ENCODE data around the gene ALK.

ALK gene

DNA sequence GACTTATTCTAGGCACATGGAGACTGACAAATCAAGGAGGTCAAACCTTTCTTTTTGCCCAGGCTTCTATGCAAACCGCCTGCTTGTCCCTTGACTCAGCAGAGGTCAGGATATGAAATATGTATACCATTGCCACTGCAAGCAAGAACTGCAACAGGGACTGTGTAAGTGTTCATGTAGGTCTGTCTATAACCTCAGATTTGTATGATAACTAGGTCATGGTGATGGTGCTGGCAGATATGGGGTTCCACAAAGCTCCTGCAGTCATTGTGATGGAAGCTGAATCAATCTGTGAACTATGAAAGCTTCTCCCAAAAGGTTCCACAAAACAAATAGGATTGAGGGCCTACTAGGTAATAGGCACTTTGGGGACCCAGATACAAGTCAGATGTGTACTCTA, 489.9 kb downstream of the ALK start:
- no peak for DNase-seq

DNA sequence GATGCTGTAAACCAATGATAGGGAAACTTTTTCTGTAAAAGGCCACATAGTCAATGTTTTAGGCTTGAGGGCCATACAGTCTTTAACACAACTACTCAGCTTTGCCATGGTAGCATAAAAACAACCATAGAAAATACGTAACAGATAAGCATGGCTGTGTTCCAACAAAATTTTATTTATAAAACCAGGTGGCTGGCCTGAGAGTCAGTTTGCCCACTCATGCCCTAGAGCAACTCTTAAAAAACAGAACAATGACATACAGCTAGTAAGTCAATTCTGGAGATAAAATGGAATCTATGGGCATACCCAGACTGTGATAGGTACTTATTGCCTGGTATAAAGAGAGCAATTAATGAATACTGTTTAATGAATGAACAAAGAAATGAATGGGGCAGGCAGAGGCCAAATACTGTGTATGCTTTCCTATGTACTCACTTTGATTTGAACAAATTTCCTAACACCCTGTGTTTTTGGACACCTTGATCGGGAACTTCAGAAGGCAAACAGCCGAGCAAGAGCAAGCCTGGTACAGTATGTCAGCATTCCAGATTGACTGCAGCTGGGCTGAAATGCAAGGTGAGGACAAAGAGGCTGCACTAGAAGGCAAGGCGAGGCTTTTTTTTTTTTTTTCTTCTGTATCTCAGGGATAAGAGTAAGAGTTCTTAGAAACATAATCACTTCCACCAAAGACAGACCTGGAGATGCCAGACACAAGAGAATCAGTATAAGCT, 490.8 kb downstream of the ALK start:
- no peak for DNase-seq

DNA sequence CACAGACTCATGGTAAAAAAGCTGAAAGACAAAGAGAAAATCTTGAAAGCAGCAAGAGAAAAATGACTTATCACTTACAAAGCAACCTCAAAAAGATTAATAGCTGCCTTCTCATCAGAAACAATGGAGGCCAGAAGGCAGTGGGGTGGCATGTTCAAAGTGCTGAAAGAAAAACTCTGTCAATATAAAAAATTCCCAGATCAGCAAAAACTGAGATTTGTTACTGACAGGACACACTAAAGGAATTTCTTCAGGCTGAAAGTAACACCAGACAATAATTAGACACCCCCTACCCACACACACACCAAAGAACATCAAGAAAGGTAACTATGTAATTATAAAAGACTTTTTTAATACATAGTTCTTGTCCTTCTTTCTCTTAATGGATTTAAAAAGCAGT, 495.0 kb downstream of the ALK start:
- no peak for DNase-seq

DNA sequence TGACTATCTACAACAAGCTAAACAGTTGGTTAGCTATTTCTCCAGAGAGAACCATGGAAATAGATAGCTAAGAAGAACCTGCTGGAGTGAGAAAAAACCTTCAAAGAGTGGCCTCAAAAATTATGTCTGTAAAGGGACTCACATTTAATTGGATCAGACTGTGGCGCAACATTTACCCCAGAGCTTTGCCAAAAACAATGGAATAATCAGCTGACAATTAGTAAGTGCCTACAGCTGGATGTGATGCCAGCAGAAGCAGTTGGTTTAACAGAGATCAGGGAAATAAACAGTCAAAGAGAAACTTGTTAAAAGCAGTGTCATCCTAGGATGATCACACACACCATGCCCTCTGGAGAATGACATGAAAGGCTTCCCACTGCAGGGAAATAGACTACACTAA, 495.5 kb downstream of the ALK start:
- DNase-seq = no peak

DNA sequence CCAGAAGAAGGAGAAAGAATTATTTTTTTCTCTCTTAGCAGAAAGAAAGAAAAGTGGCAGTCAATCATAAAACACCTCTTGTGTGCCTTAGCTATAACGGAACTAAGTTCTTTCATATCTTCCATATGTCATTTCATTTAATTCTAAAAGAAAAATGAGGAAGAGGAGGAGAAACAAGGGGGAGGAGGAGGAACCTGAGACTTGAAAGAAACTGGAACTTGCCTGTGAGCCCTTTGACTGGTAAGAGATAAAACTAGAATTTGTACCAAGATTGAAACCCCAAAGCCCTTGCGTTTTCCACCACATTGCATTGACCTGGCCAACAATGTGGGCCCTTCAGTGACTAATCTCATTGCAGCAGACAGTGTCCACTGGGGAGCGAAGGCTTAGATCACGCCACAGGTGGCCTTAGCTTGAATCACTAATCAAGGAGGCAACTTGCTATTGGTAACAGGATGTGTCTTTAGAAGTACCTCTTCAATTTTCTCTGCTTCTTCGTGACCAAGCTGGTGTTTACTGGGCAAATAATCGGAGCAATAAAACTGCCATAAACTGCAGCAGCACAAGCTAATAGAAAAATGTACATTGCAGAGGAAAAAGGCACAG, 498.2 kb downstream of the ALK start:
- DNase-seq = no peak

DNA sequence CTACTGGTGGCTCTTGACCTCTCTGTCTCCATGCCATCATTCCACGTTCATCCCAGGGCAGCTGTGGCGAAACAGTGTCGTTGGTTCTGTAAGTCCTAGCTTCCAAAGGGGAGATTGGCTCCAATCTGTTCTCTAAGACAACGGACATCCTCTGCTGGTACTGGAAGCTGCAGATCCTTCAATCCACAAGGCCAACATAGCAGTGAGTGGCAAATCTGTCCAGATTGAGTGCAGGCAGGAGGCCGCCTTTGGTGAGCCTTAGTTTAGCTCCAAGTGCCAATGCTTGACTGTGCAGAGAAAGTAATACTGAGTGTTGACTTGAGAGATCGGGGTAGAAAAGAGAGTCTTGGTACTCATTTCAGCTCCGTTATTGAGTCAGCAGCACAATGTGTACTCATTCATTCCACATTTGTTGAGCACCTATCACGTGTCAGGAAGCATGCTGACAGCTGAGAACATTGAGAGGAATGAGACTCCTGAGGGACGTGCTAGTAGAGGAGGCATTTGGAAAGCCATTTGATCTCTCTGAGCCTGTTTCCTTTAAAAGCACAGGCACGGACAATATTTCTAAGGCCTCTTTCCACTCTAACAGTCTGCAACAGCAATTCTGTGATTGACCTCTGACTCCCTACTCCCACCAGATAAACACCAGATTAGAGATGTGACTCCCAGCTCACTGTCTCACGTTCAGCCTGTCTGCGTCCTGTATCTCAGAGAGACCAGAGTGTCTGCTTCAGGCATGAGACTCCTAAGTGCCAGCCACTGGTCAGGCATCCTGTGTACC, 500.2 kb downstream of the ALK start:
- DNase-seq = no peak

DNA sequence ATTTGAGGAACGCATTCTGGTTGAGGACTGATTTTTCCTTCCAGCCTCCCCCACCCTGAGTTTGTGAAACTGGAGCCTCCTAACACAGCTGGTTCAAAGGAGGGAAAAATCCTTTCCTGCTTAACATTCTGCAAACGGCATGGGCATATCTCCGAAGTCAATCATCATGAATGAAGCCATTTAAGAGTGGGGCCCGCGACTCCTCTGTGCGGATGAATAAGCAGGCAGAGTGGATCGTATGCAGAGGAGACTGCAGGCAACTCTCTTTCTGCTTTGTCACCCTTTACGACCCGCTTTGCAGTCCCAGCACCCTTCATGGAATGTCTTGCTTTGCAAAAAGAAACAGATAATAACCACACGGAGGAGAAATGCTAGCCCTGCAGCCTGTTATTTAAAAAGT, 500.9 kb downstream of the ALK start:
- DNase-seq = no peak

DNA sequence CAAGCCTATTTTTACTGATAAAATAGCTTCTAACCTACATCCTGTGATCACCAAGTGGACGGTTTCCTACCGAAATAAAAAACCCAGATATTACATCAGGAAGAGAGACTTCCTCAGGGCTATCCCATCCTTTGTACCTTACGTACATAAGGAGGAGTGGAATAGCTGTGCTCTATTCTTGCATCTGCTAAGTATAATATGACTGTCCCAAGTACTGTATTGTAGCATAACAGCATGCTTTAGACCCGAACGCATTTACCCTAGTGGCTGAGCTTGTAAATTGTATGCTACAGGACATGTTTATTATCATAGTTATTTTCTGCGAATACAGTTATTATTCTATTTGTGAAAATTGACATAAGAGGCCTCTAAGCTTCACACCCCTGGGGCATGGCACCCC, 503.8 kb downstream of the ALK start:
- DNase-seq = no peak

DNA sequence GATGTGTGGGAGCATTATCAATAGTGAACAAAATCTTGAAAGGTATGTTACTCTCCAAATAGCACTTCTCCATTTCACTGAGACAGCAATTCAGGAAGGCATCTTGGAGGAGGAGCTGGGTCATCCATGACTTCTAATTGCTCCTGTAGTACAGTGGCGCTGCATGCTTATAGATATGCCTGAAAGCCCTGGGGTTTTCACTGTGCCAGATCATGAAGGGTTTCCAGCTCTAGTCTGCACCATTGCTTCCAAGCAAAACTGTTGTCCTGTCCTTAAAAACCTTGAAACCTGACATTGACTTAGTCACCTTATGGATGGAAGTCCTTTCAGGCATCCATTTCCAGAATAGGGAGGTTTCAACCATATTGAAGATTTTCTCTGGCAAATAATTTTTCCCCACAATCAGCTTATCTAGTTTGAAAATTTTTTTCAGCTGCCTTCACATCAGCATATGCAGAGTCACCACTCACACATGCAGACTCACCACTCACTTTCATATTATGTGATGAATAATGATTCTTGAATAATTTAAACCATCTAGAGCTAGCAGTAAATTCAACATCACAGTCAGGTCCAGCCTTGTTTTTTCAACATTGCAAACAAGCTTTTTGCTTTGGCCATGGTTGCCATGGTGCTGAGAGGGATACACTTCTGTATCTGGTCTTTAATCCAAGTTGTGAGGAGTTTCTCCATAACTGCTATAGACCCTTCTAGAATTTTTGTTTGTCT, 509.0 kb downstream of the ALK start:
- no peak for DNase-seq

DNA sequence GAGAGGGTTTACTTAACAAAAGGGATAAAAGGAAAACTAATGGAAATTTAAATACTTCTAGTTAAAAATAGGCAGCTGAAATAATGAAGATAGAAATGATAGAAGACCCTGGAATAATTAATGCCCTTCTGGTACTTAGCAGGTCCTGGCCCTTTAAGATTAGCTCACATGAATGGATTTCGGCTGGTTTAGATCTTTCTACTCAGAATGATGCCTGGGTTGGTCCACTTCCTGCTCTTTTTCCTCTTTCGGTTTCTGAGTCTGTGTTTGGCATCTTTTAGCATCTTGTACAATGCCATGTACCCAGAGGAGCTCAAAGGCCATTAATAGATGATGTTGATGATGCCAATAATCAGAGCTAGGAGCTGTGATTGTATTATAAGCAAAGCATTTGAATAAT, 515.7 kb downstream of the ALK start:
- no peak for DNase-seq

DNA sequence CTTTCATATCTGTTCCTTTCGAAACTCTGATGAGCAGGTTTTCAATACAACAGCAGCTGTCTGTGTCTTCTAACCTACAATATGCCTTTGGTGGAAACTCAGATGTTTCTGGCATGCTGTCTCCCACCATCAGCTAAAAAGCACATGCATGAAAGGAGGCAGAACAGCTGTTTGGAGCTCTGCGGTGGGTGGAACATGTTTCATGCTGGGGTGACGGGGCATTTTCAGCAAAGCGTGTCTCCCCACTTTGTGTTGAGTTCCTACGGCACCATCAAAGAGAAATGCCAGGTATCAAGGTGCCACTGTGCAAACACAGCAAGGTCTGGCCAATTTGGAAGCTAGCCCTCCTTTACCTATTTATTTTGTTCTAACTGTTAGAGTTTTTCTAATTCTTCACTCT, 516.1 kb downstream of the ALK start:
- DNase-seq = no peak

DNA sequence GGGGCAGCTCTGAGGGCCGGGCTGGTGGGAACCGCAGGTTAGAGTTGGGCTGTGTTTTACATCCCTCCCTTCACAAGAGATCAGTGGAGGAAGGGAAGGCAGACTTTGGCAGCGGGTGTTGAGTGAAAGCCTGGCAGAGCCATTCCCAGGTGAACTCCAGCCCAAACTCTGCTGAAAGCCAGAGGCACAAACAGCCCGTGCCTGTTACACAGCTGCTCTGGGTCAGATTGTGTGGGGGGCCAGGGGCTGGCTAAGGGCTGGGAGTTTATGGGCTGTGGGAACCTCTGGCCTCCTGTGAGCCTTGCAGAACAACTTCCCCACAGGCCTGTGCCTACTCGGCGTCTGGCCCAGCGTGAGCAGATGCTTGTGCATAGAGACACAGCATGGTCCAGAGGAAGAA, 519.4 kb downstream of the ALK start:
- no peak for DNase-seq

DNA sequence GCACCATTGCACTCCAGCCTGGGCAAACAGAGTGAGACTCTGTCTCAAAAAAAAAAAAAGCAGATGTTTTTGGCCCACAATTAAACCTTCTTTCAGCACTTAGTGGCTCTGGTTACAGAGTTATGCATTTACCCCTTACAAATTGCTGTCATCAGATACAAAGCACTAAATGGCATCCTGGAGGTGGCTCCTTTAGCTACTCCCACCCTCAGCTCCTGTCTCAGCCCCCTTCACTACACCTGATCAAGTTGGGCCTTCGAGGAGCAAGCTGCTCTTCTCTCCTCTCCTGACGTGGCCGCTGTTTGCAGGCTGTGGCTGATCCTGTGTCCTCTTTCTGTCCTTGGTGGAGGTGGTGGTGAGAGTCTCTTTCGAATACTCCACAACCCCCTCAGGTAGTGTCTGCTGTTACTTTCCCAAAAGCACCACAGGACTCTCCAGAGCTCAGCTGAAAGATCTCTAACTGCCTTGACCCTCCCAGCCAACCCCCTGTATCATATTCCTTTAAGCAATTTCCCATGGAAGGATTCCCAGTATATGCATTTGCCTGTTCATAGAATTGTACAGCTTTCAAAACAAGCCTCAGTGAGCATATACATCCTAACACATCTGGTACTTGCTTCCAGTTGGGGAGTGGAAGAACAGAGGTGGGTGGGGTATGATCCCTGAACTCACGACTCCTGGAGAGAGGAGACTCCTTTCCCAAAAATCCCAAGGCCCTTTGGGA, 520.3 kb downstream of the ALK start:
- no peak for DNase-seq

DNA sequence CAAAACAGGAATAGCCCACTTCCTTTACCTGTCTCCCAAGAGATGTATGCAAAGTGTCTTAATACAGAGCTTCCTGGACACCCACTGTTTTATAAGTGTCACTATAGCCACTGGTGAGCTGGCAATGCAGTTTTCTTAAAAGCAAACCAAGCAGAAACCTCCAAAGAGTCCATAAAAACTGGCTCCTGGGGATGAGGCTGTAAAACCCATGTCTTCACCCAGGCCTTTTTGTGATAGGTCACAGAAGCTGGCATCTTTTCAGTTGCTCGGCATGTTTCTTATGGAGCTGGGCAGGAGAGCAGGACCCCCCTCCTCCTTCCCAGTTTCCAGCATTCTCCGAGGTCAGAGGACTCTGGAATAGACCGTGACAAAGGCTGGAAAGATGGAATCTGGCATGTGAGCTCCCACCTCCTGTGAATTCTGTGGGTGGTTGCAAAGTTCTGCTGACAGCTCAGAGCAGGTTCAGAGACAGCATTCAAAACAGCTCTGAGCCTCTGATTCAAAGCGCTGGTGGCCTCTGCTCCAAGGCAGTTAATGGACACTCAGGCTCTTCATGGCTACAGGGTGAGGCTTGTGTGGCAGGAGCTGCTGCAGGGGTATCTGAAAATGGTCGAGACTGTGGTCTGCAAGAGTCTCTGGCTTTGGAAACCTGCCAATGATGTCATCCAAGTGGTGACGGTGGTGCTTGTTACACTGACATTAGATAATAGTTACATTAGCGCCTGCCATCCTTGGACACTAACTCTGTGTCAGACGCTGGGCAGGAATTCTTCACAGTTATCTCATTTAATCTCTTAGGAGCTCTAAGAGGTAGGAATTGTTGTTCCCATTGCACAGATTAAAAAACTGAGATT, 522.8 kb downstream of the ALK start:
- DNase-seq = no peak

DNA sequence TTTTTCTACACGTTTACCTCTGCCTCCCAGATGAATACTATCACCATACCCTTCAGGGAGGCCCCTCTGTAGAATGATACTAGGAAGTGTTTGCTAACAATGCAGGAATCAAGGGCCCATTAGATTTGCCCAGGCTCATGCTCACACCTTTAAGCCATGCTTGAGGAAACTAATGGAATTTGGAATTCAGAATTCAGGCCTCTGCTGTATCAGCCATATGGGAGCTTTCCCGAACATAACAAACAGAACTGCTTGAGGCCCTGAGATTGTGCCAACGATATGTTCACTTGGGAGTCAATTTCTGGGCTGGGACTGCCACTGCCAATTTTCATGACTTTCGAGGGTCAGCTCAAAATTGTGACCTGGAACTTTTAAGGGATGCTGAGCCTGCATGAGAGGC, 523.7 kb downstream of the ALK start:
- no peak for DNase-seq

DNA sequence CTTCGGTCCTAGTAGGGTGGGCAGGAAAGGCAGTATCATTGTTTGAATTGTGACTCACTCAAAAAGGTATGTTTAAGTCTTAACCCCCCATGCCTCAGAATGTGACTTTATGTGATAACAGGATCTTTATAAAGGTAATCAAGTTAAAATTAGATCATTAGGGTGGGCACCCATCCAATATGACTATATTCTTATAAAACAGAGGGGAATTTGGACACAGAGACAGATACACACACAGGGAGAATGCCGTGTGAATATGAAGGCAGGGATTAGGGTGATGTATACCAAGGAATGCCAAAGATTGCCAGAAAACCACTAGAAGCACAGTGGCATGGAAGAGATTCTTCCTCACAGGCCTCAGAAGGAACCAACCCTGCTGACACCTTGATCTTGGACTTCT, 524.3 kb downstream of the ALK start:
- DNase-seq = no peak

DNA sequence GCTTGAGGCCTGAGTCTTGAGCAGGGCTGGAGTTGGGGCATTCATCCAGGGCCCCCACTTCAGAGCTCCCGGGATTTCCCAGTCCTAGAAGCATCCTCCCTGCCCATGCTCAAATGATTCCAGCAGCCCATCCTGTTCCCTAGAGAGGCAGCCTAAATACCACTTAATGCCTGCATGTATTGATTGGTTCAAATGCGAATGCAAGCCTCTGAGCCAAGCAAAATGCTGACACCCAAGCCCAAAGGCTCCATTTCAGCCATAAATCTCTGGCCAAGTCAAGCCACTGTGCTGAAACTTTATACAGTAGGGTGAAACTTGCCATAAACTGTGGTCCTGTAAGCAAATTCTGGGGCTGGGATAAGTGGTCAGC, 526.4 kb downstream of the ALK start:
- DNase-seq = no peak

DNA sequence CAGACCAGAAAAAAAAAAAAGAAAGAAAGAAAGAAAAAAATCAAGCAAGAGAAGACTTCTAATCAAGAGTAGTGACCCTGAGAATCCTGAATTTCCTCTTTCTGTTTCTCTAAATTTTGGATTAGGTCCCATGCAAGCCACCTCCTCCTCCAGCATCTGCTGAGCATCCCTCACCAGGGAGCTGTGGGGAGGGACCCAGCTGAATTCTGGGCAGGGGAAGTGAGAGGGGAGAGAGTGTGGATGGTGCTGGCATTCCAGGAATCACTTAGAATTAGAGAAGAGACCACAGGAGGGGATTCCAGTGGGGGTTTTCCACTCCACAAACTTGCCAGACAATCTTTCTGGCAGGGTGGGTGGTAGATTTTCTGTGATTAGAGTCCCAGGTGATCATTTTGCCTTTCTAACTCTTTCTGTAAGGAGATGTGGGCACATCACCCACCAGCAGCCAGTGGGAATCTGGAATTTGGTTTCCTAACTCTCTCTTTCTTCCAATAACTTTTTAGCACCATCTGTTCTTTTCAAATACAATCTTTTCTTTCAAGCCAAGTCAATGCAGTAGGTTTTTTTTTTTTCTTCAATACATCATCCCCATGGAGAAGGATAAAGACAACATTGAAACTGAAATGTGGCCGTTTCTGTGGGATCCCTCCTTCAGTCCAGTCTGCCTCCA, 526.9 kb downstream of the ALK start:
- DNase-seq = no peak

DNA sequence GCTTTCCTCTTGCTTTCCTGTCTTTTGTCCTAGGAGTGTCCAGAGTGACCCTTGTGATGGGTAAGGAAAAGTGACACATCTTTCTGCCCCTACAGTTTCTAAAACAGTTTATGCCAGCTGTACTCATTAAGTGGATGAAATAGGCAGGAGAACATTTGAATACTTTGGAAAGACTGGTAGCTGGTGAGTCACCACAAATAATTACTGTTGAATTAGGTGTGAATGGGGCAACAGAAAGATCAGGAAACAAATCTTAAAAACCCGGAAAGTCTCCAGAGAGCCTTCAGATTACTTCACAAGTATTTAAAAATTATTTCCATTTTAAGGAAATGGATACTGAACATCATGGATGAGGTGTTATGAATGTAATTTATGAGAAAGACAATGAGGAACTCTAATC, 527.7 kb downstream of the ALK start:
- no peak for DNase-seq

DNA sequence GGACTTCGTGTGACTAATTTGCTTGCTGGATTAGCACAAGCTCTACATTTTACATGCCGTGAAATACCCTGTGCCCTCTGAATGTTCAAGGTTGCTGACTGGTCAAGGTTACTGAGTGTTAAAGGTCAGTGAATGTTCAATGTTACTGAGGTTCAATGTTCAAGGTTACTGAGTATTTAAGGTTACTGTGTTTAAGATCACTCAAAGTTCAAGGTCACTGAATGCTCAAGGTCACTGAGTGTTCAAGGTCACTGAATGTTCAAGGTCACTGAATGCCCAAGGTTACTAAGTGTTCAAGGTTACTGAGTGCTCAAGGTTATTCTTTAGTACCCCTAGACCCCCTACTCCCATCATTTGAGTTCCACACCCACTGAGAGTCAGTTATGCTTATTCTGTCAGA, 528.6 kb downstream of the ALK start:
- no peak for DNase-seq

DNA sequence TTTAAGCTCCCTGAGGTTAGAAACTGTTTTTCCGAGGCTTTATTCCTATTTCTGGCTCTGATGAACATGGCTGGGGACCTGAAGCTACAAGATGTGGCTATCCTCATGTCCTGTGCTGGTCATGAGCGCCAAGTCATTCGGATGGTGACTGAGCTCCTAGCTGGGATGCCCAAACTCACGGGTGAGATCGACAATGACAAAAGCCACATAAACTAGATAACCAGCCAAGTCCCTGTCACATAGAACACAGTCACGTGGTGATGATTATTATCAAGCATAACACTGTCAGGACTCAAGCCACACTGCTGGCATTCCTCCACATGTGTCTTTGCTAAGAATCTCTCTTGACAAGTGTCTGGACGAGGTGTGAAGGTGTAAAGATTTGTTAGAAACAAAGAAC, 531.2 kb downstream of the ALK start:
- DNase-seq = no peak

DNA sequence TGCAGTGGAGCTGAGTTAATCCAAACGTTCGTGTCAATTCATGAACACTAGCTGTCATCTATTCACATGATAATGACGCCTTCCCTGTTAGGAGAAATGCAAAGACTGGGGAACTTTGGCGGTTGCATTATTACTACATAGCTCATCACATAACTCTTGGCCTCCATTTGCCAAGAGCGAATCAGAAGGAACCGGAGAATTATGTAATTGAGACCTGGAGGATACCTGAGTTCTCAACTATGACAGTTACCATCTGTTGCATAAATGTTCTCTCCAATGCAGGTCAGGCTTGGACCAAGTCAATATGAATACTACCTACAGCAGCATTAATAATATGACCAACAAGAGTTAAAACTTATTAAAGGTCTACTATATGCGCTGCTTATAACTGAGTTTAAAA, 531.7 kb downstream of the ALK start:
- DNase-seq = no peak

All from NCI-H2081 treated with DMSO at 0.1 percent for 48 hours (cell line).